ENCODE results near the gene NPW.

GRCh38 chr16:2035431-2036199 lies 16.0 kb downstream of the NPW start:
- TF ChIP-seq CTCF (IDR thresholded peaks at IDR 0.05) (no peak), POLR2A (IDR thresholded peaks at IDR 0.05; ENCODE audit: low read depth) (no peak), EP300 (IDR thresholded peaks at IDR 0.05) (no peak), POLR2AphosphoS5 (IDR thresholded peaks at IDR 0.05) (no peak)

Data from esophagus muscularis mucosa (tissue), 4 donors.